DND-41 (cell line): ENCODE measurements around the gene NPW.

Experiments
- ATAC-seq: fragments of 200-7000 bp; cut with Tn5 transposase; 3 replicates; pipeline ENCODE4 v1.9.1; 2021; ENCODE audit warnings: low read depth; ENCODE audit not compliant: insufficient read depth
- DNase-seq: peaks from one replicate; pipeline ENCODE4 v3.0.0-alpha.2; 2020
- H2AFZ ChIP-seq: 2 replicates; pipeline ENCODE4 v1.6.0; 2012; ENCODE audit warnings: low read depth, low read length
- H3K27ac ChIP-seq: 2 replicates; pipeline ENCODE4 v1.5.1; 2012; ENCODE audit warnings: low read length, inconsistent platforms
- H3K27me3 ChIP-seq: fragments of 200-600 bp; sonication (generic); 2 replicates; pipeline ENCODE4 v1.6.0; 2012; ENCODE audit warnings: low read length, mild to moderate bottlenecking, inconsistent platforms; ENCODE audit not compliant: insufficient read depth, poor library complexity
- H3K36me3 ChIP-seq: 2 replicates; pipeline ENCODE4 v1.5.1; 2012; ENCODE audit warnings: low read length, inconsistent platforms; ENCODE audit not compliant: insufficient read depth
- H3K4me1 ChIP-seq: 2 replicates; pipeline ENCODE4 v1.5.1; 2012; ENCODE audit warnings: mild to moderate bottlenecking, low read length; ENCODE audit not compliant: insufficient read depth
- H3K4me2 ChIP-seq: 2 replicates; pipeline ENCODE4 v1.6.0; 2012; ENCODE audit warnings: mild to moderate bottlenecking, moderate library complexity, low read length, inconsistent platforms; ENCODE audit not compliant: insufficient read depth
- H3K4me3 ChIP-seq, 2 experiments: fragments of 200-600 bp in 1 of 2; shearing (Covaris generic) in 1 of 2; 2 replicates each; pipeline ENCODE4 v1.5.1; 2012 to 2016; ENCODE audit warnings: inconsistent platforms in 2 of 2, low read length in 2 of 2, mild to moderate bottlenecking in 2 of 2, low read depth in 1 of 2, moderate library complexity in 1 of 2
- H3K79me2 ChIP-seq: 2 replicates; pipeline ENCODE4 v1.6.0; 2012; ENCODE audit warnings: low read length, inconsistent platforms; ENCODE audit not compliant: insufficient read depth
- H3K9ac ChIP-seq: 2 replicates; pipeline ENCODE4 v1.6.0; 2012; ENCODE audit warnings: low read depth, mild to moderate bottlenecking, inconsistent platforms, low read length, moderate library complexity
- H3K9me3 ChIP-seq: 2 replicates; pipeline ENCODE4 v1.5.1; 2012; ENCODE audit warnings: low read length, moderate library complexity, mild to moderate bottlenecking, inconsistent platforms; ENCODE audit not compliant: insufficient read depth, severe bottlenecking
- H4K20me1 ChIP-seq: 2 replicates; pipeline ENCODE4 v1.6.0; 2012; ENCODE audit warnings: low read length; ENCODE audit not compliant: insufficient read depth
- CTCF ChIP-seq: IDR thresholded peaks from 2 replicates; pipeline ENCODE4 v1.5.1; 2012; ENCODE audit warnings: borderline replicate concordance, low read length, moderate library complexity, mild to moderate bottlenecking; ENCODE audit not compliant: poor library complexity, severe bottlenecking; ENCODE audit errors: extremely low read depth
- EZH2 ChIP-seq: IDR thresholded peaks from 3 replicates; pipeline ENCODE4 v1.6.1; 2012; ENCODE audit warnings: borderline replicate concordance, low read depth, mild to moderate bottlenecking, moderate library complexity, low read length, inconsistent platforms; ENCODE audit not compliant: severe bottlenecking

The NPW gene

GRCh38 chr16:2066139-2066538 is 46.6 kb downstream of the NPW start:
- no peak overlapping the region for H2AFZ ChIP-seq
- 0 out of 2 replicates have a peak, but pooled peaks cover 4% of the 10 kb centered on the region for H4K20me1 ChIP-seq
- H3K9me3 ChIP-seq = no peaks in the 10 kb centered on the region
- no peaks in the 10 kb centered on the region for H3K27me3 ChIP-seq
- H3K4me3 ChIP-seq = no peak overlapping the region
- no peaks in the 10 kb centered on the region for H3K4me1 ChIP-seq
- H3K27ac ChIP-seq = no peak overlapping the region
- no peaks in the 10 kb centered on the region for H3K79me2 ChIP-seq
- ATAC-seq (no peak), DNase-seq (no peak)
- H3K4me2 ChIP-seq = no peak overlapping the region
- H3K36me3 ChIP-seq = peaks cover 66% of the 10 kb centered on the region
- TF ChIP-seq EZH2 (no peak), CTCF (no peak)
- no peak overlapping the region for H3K9ac ChIP-seq
